ENCODE results near the gene ERC1.
"Not testable (repeated sequence)": the region's sequence is repeated elsewhere in the genome, so short reads cannot be mapped to it uniquely, and the experiment has no call there.

The ERC1 gene

GRCh38 chr12:1324099-1324498, 333.1 kb downstream of the ERC1 start:
- Histone ChIP-seq H3K9ac (ENCODE audit: low read length) (no peak overlapping the region), H3K4me3 (ENCODE audit: low read length) (no peak overlapping the region), H3K36me3 (ENCODE audit: control insufficient read depth, insufficient read depth, low read length) (no peaks in the 10 kb centered on the region), H3K4me1 (ENCODE audit: control insufficient read depth, insufficient read depth, low read length) (peaks cover 4% of the 10 kb centered on the region), H3K27me3 (ENCODE audit: control insufficient read depth, insufficient read depth, low read length) (no peaks in the 10 kb centered on the region), H3K27ac (ENCODE audit: low read depth, low read length) (no peak overlapping the region)

- Histone ChIP-seq H3K27ac (ENCODE audit: low read depth, low read length) (no peak overlapping the region), H3K4me3 (ENCODE audit: low read length) (no peak overlapping the region), H3K27me3 (ENCODE audit: control insufficient read depth, insufficient read depth, low read length) (no peaks in the 10 kb centered on the region), H3K4me1 (ENCODE audit: control insufficient read depth, insufficient read depth, low read length) (no peaks in the 10 kb centered on the region), H3K9ac (ENCODE audit: low read length) (no peak overlapping the region), H3K36me3 (ENCODE audit: control insufficient read depth, insufficient read depth, low read length) (no peaks in the 10 kb centered on the region)
Observed at GRCh38 chr12:1324910-1325309, 333.9 kb downstream of the ERC1 start.

- Histone ChIP-seq H3K4me3 (ENCODE audit: low read length) (no peak overlapping the region), H3K9ac (ENCODE audit: low read length) (no peak overlapping the region), H3K4me1 (ENCODE audit: control insufficient read depth, insufficient read depth, low read length) (no peaks in the 10 kb centered on the region), H3K27me3 (ENCODE audit: control insufficient read depth, insufficient read depth, low read length) (no peaks in the 10 kb centered on the region), H3K36me3 (ENCODE audit: control insufficient read depth, insufficient read depth, low read length) (no peaks in the 10 kb centered on the region), H3K27ac (ENCODE audit: low read depth, low read length) (no peak overlapping the region)
Observed at GRCh38 chr12:1325666-1326065, 334.6 kb downstream of the ERC1 start.

GRCh38 chr12:1326258-1326657, 335.2 kb downstream of the ERC1 start:
- H3K9ac ChIP-seq (ENCODE audit: low read length), result no peak overlapping the region
- H3K4me1 ChIP-seq (ENCODE audit: control insufficient read depth, insufficient read depth, low read length), result no peaks in the 10 kb centered on the region
- no peaks in the 10 kb centered on the region for H3K27me3 ChIP-seq (ENCODE audit: control insufficient read depth, insufficient read depth, low read length)
- no peak overlapping the region for H3K27ac ChIP-seq (ENCODE audit: low read depth, low read length)
- H3K36me3 ChIP-seq (ENCODE audit: control insufficient read depth, insufficient read depth, low read length), result no peaks in the 10 kb centered on the region
- no peak overlapping the region for H3K4me3 ChIP-seq (ENCODE audit: low read length)

GRCh38 chr12:1328391-1328790, 337.4 kb downstream of the ERC1 start:
- no peak overlapping the region for H3K9ac ChIP-seq (ENCODE audit: low read length)
- H3K4me1 ChIP-seq (ENCODE audit: control insufficient read depth, insufficient read depth, low read length), result no peaks in the 10 kb centered on the region
- no peak overlapping the region for H3K4me3 ChIP-seq (ENCODE audit: low read length)
- no peaks in the 10 kb centered on the region for H3K27me3 ChIP-seq (ENCODE audit: control insufficient read depth, insufficient read depth, low read length)
- no peaks in the 10 kb centered on the region for H3K36me3 ChIP-seq (ENCODE audit: control insufficient read depth, insufficient read depth, low read length)
- H3K27ac ChIP-seq (ENCODE audit: low read depth, low read length), result no peak overlapping the region

- H3K36me3 ChIP-seq (ENCODE audit: control insufficient read depth, insufficient read depth, low read length), result no peaks in the 10 kb centered on the region
- H3K9ac ChIP-seq (ENCODE audit: low read length), result no peak overlapping the region
- H3K4me3 ChIP-seq (ENCODE audit: low read length), result no peak overlapping the region
- H3K4me1 ChIP-seq (ENCODE audit: control insufficient read depth, insufficient read depth, low read length), result no peaks in the 10 kb centered on the region
- H3K27me3 ChIP-seq (ENCODE audit: control insufficient read depth, insufficient read depth, low read length), result no peaks in the 10 kb centered on the region
- H3K27ac ChIP-seq (ENCODE audit: low read depth, low read length), result no peak overlapping the region
Observed at GRCh38 chr12:1329784-1330476, 338.9 kb downstream of the ERC1 start.

GRCh38 chr12:1330477-1330827, 339.4 kb downstream of the ERC1 start:
- no peak overlapping the region for H3K27ac ChIP-seq (ENCODE audit: low read depth, low read length)
- no peaks in the 10 kb centered on the region for H3K4me1 ChIP-seq (ENCODE audit: control insufficient read depth, insufficient read depth, low read length)
- H3K4me3 ChIP-seq (ENCODE audit: low read length), result no peak overlapping the region
- H3K27me3 ChIP-seq (ENCODE audit: control insufficient read depth, insufficient read depth, low read length), result no peaks in the 10 kb centered on the region
- H3K9ac ChIP-seq (ENCODE audit: low read length), result no peak overlapping the region
- no peaks in the 10 kb centered on the region for H3K36me3 ChIP-seq (ENCODE audit: control insufficient read depth, insufficient read depth, low read length)

GRCh38 chr12:1332327-1332726, 341.3 kb downstream of the ERC1 start:
- H3K27me3 ChIP-seq (ENCODE audit: control insufficient read depth, insufficient read depth, low read length), result no peaks in the 10 kb centered on the region
- no peaks in the 10 kb centered on the region for H3K4me1 ChIP-seq (ENCODE audit: control insufficient read depth, insufficient read depth, low read length)
- H3K9ac ChIP-seq (ENCODE audit: low read length), result no peak overlapping the region
- no peaks in the 10 kb centered on the region for H3K36me3 ChIP-seq (ENCODE audit: control insufficient read depth, insufficient read depth, low read length)
- H3K27ac ChIP-seq (ENCODE audit: low read depth, low read length), result no peak overlapping the region
- H3K4me3 ChIP-seq (ENCODE audit: low read length), result no peak overlapping the region

GRCh38 chr12:1338483-1339177, 347.6 kb downstream of the ERC1 start:
- Histone ChIP-seq H3K27me3 (ENCODE audit: control insufficient read depth, insufficient read depth, low read length) (no peaks in the 10 kb centered on the region), H3K4me3 (ENCODE audit: low read length) (no peak overlapping the region), H3K27ac (ENCODE audit: low read depth, low read length) (no peak overlapping the region), H3K9ac (ENCODE audit: low read length) (no peak overlapping the region), H3K4me1 (ENCODE audit: control insufficient read depth, insufficient read depth, low read length) (no peaks in the 10 kb centered on the region), H3K36me3 (ENCODE audit: control insufficient read depth, insufficient read depth, low read length) (no peaks in the 10 kb centered on the region)

- H3K36me3 ChIP-seq (ENCODE audit: control insufficient read depth, insufficient read depth, low read length); H3K9ac ChIP-seq (ENCODE audit: low read length); H3K27me3 ChIP-seq (ENCODE audit: control insufficient read depth, insufficient read depth, low read length): not testable (repeated sequence)
Observed at GRCh38 chr12:1339178-1339541, 348.1 kb downstream of the ERC1 start.

GRCh38 chr12:1339618-1340319, 348.7 kb downstream of the ERC1 start:
- Histone ChIP-seq H3K4me1 (ENCODE audit: control insufficient read depth, insufficient read depth, low read length) (no peaks in the 10 kb centered on the region), H3K27ac (ENCODE audit: low read depth, low read length) (no peak overlapping the region), H3K27me3 (ENCODE audit: control insufficient read depth, insufficient read depth, low read length) (no peaks in the 10 kb centered on the region), H3K9ac (ENCODE audit: low read length) (no peak overlapping the region), H3K4me3 (ENCODE audit: low read length) (no peak overlapping the region), H3K36me3 (ENCODE audit: control insufficient read depth, insufficient read depth, low read length) (no peaks in the 10 kb centered on the region)

More at GRCh38 chr12:1339178-1339541, 348.1 kb downstream of the ERC1 start:
- not testable (repeated sequence) for H3K27ac ChIP-seq (ENCODE audit: low read depth, low read length); H3K4me1 ChIP-seq (ENCODE audit: control insufficient read depth, insufficient read depth, low read length); H3K4me3 ChIP-seq (ENCODE audit: low read length)

GRCh38 chr12:1341270-1341669, 350.2 kb downstream of the ERC1 start:
- not testable (repeated sequence) for H3K27ac ChIP-seq (ENCODE audit: low read depth, low read length); H3K4me3 ChIP-seq (ENCODE audit: low read length); H3K4me1 ChIP-seq (ENCODE audit: control insufficient read depth, insufficient read depth, low read length); H3K9ac ChIP-seq (ENCODE audit: low read length); H3K36me3 ChIP-seq (ENCODE audit: control insufficient read depth, insufficient read depth, low read length); H3K27me3 ChIP-seq (ENCODE audit: control insufficient read depth, insufficient read depth, low read length)

- no peak overlapping the region for H3K9ac ChIP-seq (ENCODE audit: low read length)
- H3K27ac ChIP-seq (ENCODE audit: low read depth, low read length), result no peak overlapping the region
- no peaks in the 10 kb centered on the region for H3K4me1 ChIP-seq (ENCODE audit: control insufficient read depth, insufficient read depth, low read length)
- H3K36me3 ChIP-seq (ENCODE audit: control insufficient read depth, insufficient read depth, low read length), result no peaks in the 10 kb centered on the region
- no peak overlapping the region for H3K4me3 ChIP-seq (ENCODE audit: low read length)
- H3K27me3 ChIP-seq (ENCODE audit: control insufficient read depth, insufficient read depth, low read length), result no peaks in the 10 kb centered on the region
Observed at GRCh38 chr12:1343422-1343821, 352.4 kb downstream of the ERC1 start.
